HL-60 (cell line): ENCODE results near the gene C12orf50.

Experiments
- CTCF ChIP-seq: IDR thresholded peaks from one replicate; pipeline ENCODE4 v1.5.1; 2011; ENCODE audit warnings: low read length, control low read depth, inconsistent platforms; ENCODE audit not compliant: insufficient read depth
- GABPA ChIP-seq: IDR thresholded peaks from 2 replicates; pipeline ENCODE4 v1.6.1; 2012; ENCODE audit warnings: low read depth
- POLR2AphosphoS5 ChIP-seq: IDR thresholded peaks from 2 replicates; pipeline ENCODE4 v1.6.1; 2012; ENCODE audit warnings: low read depth
- REST ChIP-seq: IDR thresholded peaks from 2 replicates; pipeline ENCODE4 v1.6.1; 2012; ENCODE audit warnings: low read depth; ENCODE audit not compliant: insufficient replicate concordance
- SPI1 ChIP-seq: IDR thresholded peaks from 2 replicates; pipeline ENCODE4 v1.6.1; 2012; ENCODE audit warnings: low read depth, mild to moderate bottlenecking, borderline replicate concordance

GRCh38 chr12:87930627-87931026 is 98.6 kb downstream of the C12orf50 start:
- no peak for TF ChIP-seq CTCF
- TF ChIP-seq REST: no peak
- no peak for TF ChIP-seq POLR2AphosphoS5
- no peak for TF ChIP-seq GABPA
- TF ChIP-seq SPI1: no peak
